Keratinocyte (primary cell): ENCODE data around the gene GEMIN5. TPM values are rescaled to one million over a fixed set of nuclear protein-coding genes. Genes with fewer than 3 reads are reported as not detected.

ENCODE experiments used
- DNase-seq: peaks from one replicate; pipeline ENCODE4 v3.0.0-alpha.2; 2011; ENCODE audit warnings: low read depth, missing footprints, low spot score
- FAIRE-seq: peaks from 2 replicates; lab custom pipeline; 2011; peaks lifted over from hg19 to GRCh38; lab: Jason Lieb, UNC
- H2AFZ ChIP-seq: 2 replicates; pipeline ENCODE4 v1.6.0; 2012; ENCODE audit warnings: low read length, control low read depth, inconsistent platforms; ENCODE audit not compliant: control insufficient read depth
- H3K27ac ChIP-seq: 2 replicates; pipeline ENCODE4 v1.5.1; 2011; ENCODE audit warnings: low read length; ENCODE audit not compliant: control insufficient read depth, insufficient read depth
- H3K27me3 ChIP-seq: 3 replicates; pipeline ENCODE4 v1.6.0; 2011; ENCODE audit warnings: low read length; ENCODE audit not compliant: control insufficient read depth, insufficient read depth; ENCODE audit errors: extremely low read depth
- H3K36me3 ChIP-seq, 2 experiments: 2 replicates in 1 of 2; 3 replicates in 1 of 2; pipeline ENCODE4 v1.5.1; 2011; ENCODE audit warnings: low read length in 2 of 2, mild to moderate bottlenecking in 1 of 2; ENCODE audit not compliant: control insufficient read depth in 2 of 2, insufficient read depth in 2 of 2; ENCODE audit errors: extremely low read depth in 1 of 2
- H3K4me1 ChIP-seq: 3 replicates; pipeline ENCODE4 v1.5.1; 2011; ENCODE audit warnings: low read length; ENCODE audit not compliant: control insufficient read depth, insufficient read depth; ENCODE audit errors: extremely low read depth
- H3K4me2 ChIP-seq: 3 replicates; pipeline ENCODE4 v1.6.0; 2011; ENCODE audit warnings: low read depth, low read length; ENCODE audit not compliant: control insufficient read depth, insufficient read depth; ENCODE audit errors: extremely low read depth
- H3K4me3 ChIP-seq, 3 experiments: fragments of 200-600 bp in 1 of 3; sonication (generic) in 1 of 3; 2 replicates in 2 of 3; 3 replicates in 1 of 3; pipeline ENCODE4 v1.5.1; 2011 to 2016; ENCODE audit warnings: low read length in 3 of 3, mild to moderate bottlenecking in 3 of 3, control low read depth in 2 of 3, inconsistent platforms in 1 of 3, low read depth in 1 of 3, mixed read lengths in 1 of 3, mixed run types in 1 of 3, moderate library complexity in 1 of 3; ENCODE audit not compliant: control insufficient read depth in 2 of 3, insufficient read depth in 2 of 3; ENCODE audit errors: extremely low read depth in 1 of 3
- H3K79me2 ChIP-seq: 2 replicates; pipeline ENCODE4 v1.6.0; 2012; ENCODE audit warnings: low read length; ENCODE audit not compliant: control insufficient read depth, insufficient read depth
- H3K9ac ChIP-seq: 3 replicates; pipeline ENCODE4 v1.6.0; 2011; ENCODE audit warnings: low read length; ENCODE audit not compliant: control insufficient read depth, insufficient read depth; ENCODE audit errors: extremely low read depth
- H3K9me1 ChIP-seq: 3 replicates; pipeline ENCODE4 v1.6.0; 2011; ENCODE audit warnings: low read length; ENCODE audit not compliant: control insufficient read depth, insufficient read depth; ENCODE audit errors: extremely low read depth
- H3K9me3 ChIP-seq: 2 replicates; pipeline ENCODE4 v1.5.1; 2012; ENCODE audit warnings: low read depth, low read length; ENCODE audit not compliant: control insufficient read depth
- H4K20me1 ChIP-seq: 3 replicates; pipeline ENCODE4 v1.6.0; 2011; ENCODE audit warnings: low read length; ENCODE audit not compliant: control insufficient read depth, insufficient read depth; ENCODE audit errors: extremely low read depth
- CTCF ChIP-seq, 3 experiments: IDR thresholded peaks in 1 of 3; conservative IDR thresholded peaks in 1 of 3; optimal IDR thresholded peaks in 1 of 3; 2 replicates in 2 of 3; 3 replicates in 1 of 3; pipeline versions ENCODE3 to v1.5.1; 2011; ENCODE audit warnings: low read length in 3 of 3, mild to moderate bottlenecking in 3 of 3, moderate library complexity in 2 of 3, control low read depth in 1 of 3, inconsistent platforms in 1 of 3; ENCODE audit not compliant: insufficient read depth in 2 of 3; ENCODE audit errors: extremely low read depth in 1 of 3
- EZH2 ChIP-seq: IDR thresholded peaks from one replicate; pipeline ENCODE4 v1.6.1; 2012; ENCODE audit warnings: inconsistent platforms, mild to moderate bottlenecking, low read length, moderate library complexity
- dilution Hi-C: fragments of 300-500 bp; cut with MboI; formaldehyde crosslinking; loops from one replicate; pipeline ENCODE4 v1.7.0; 2020; ENCODE audit warnings: low sequenced_read_pairs; ENCODE audit not compliant: extremely low pct_ligation_motif_present
- polyA minus RNA-seq, 3 experiments: library from RNA; depleted of rRNA, polyadenylated mRNA; stranded (reverse); fragments of >200 nt; gene quantifications; 1 replicate in 1 of 3; 2 replicates in 1 of 3; 3 replicates in 1 of 3; pipeline ENCODE4 v1.2.3, GENCODE V29; 2011
- polyA plus RNA-seq, 5 experiments: library from polyadenylated mRNA; depleted of rRNA in 3 of 5; stranded (reverse) in 3 of 5; stranded (forward) in 1 of 5; unstranded in 1 of 5; fragments of >200 nt; gene quantifications; 1 replicate in 1 of 5; 2 replicates in 3 of 5; 3 replicates in 1 of 5; pipeline versions ENCODE4 v1.2.1 to v1.2.3, GENCODE V29; 2011 to 2012; ENCODE audit warnings: missing spikeins in 2 of 5, low read depth in 1 of 5, low replicate concordance in 1 of 5

Gene GEMIN5
- polyA plus RNA-seq: 8.1 to 18.2 TPM (median 12.5 TPM) in 3 replicates
- 7.0 TPM for polyA plus RNA-seq (2011; ENCODE audit: low read depth)
- 6.8 and 10.5 TPM in 2 replicates for polyA plus RNA-seq (2011; cell fraction: cytosol; rRNA removed)
- polyA plus RNA-seq (2011; cell fraction: nucleus; rRNA removed): 15.8 and 17.5 TPM in 2 replicates
- 5.8 and 15.2 TPM in 2 replicates for polyA plus RNA-seq (2012; ENCODE audit: low replicate concordance)
- polyA minus RNA-seq: 17.9 to 29.2 TPM (median 23.1 TPM) in 3 replicates
- polyA minus RNA-seq (2011; cell fraction: cytosol; rRNA and poly(A)+ RNA removed): 17.6 TPM
- polyA minus RNA-seq (2011; cell fraction: nucleus; rRNA and poly(A)+ RNA removed): 20.0 and 34.4 TPM in 2 replicates

GRCh38 chr5:154937718-154938466, at the start of gene GEMIN5:
GEMIN5 (minus strand) TSS chr5:154938211; CDS start chr5:154938133, 78 bp downstream.
- Histone ChIP-seq H3K9me1 (no peaks in the 10 kb centered on the region), H3K4me2 (peak within 1 kb of the TSS; percentile 100), H2AFZ (peak within 1 kb of the TSS; percentile 94), H3K79me2 (peaks cover 50% of the 10 kb centered on the region), H3K27ac (peak within 1 kb of the TSS; percentile 73), H3K4me1 (peaks cover 25% of the 10 kb centered on the region), H3K4me3 (peak within 1 kb of the TSS; percentile 93 to 98 (median 94)), H3K9ac (peak within 1 kb of the TSS; percentile 89), H3K36me3 (peaks cover 3 to 7% of the 10 kb centered on the region in 2 experiments), H3K27me3 (no peaks in the 10 kb centered on the region), H4K20me1 (no peaks in the 10 kb centered on the region), H3K9me3 (no peaks in the 10 kb centered on the region)
- no peak for TF ChIP-seq CTCF (optimal IDR thresholded peaks at IDR 0.05 in 1 of 3, IDR thresholded peaks at IDR 0.05 in 1 of 3, conservative IDR thresholded peaks at IDR 0.05 in 1 of 3; ENCODE audit: extremely low read depth in 1 of 3, insufficient read depth in 2 of 3, low read length in 3 of 3)
- TF ChIP-seq EZH2: no peak
- peak; percentile 53 for DNase-seq
- dilution Hi-C loops: no loop called here
- FAIRE-seq: peak; percentile 20

- Histone ChIP-seq H3K9me1 (no peaks in the 10 kb centered on the region), H3K4me3 (no peak overlapping the region), H3K27me3 (no peaks in the 10 kb centered on the region), H3K9ac (no peak overlapping the region), H3K9me3 (no peaks in the 10 kb centered on the region), H3K79me2 (no peaks in the 10 kb centered on the region), H3K36me3 (no peaks in the 10 kb centered on the region), H2AFZ (no peak overlapping the region), H3K27ac (no peak overlapping the region), H4K20me1 (no peaks in the 10 kb centered on the region), H3K4me2 (no peak overlapping the region), H3K4me1 (peaks cover 3% of the 10 kb centered on the region)
- dilution Hi-C loops: no loop called here
- TF ChIP-seq CTCF (optimal IDR thresholded peaks at IDR 0.05 in 1 of 3, IDR thresholded peaks at IDR 0.05 in 1 of 3, conservative IDR thresholded peaks at IDR 0.05 in 1 of 3; ENCODE audit: extremely low read depth in 1 of 3, insufficient read depth in 2 of 3, low read length in 3 of 3): no peak
- TF ChIP-seq EZH2: no peak
- FAIRE-seq: no peak
- DNase-seq: no peak
Measured at GRCh38 chr5:154986151-154986550, 48.1 kb upstream of the GEMIN5 start.
